HL-60 (cell line): Measurements from ENCODE around the gene MACIR.

Experiments used
- DNase-seq, 2 experiments: peaks; one replicate each; pipeline ENCODE4 v3.0.0-alpha.2; 2010 to 2020; ENCODE audit warnings: low read depth in 1 of 2, low spot score in 1 of 2
- H3K27ac ChIP-seq: fragments of 250-450 bp; sonication (Bioruptor Pico); replicated peaks from 2 replicates; pipeline ENCODE4 v1.5.1; 2020; ENCODE audit warnings: mild to moderate bottlenecking, moderate library complexity
- H3K27me3 ChIP-seq: fragments of 250-450 bp; sonication (Bioruptor Pico); 2 replicates; pipeline ENCODE4 v1.5.1; 2021; ENCODE audit warnings: mild to moderate bottlenecking, moderate library complexity; ENCODE audit not compliant: insufficient read depth, poor library complexity, severe bottlenecking
- H3K4me3 ChIP-seq: replicated peaks from 2 replicates; pipeline ENCODE4 v1.5.1; 2011; ENCODE audit warnings: mild to moderate bottlenecking, control low read depth, low read length; ENCODE audit not compliant: insufficient read depth
- CTCF ChIP-seq: IDR thresholded peaks from one replicate; pipeline ENCODE4 v1.5.1; 2011; ENCODE audit warnings: low read length, control low read depth, inconsistent platforms; ENCODE audit not compliant: insufficient read depth
- GABPA ChIP-seq: IDR thresholded peaks from 2 replicates; pipeline ENCODE4 v1.6.1; 2012; ENCODE audit warnings: low read depth
- POLR2AphosphoS5 ChIP-seq: IDR thresholded peaks from 2 replicates; pipeline ENCODE4 v1.6.1; 2012; ENCODE audit warnings: low read depth
- REST ChIP-seq: IDR thresholded peaks from 2 replicates; pipeline ENCODE4 v1.6.1; 2012; ENCODE audit warnings: low read depth; ENCODE audit not compliant: insufficient replicate concordance
- SPI1 ChIP-seq: IDR thresholded peaks from 2 replicates; pipeline ENCODE4 v1.6.1; 2012; ENCODE audit warnings: low read depth, mild to moderate bottlenecking, borderline replicate concordance

MACIR gene

GRCh38 chr5:103256178-103256577 is 2.4 kb upstream of the MACIR start:
- Histone ChIP-seq H3K27ac (no peak overlapping the region), H3K4me3 (no peak overlapping the region), H3K27me3 (no peaks in the 10 kb centered on the region)
- TF ChIP-seq GABPA (no peak), REST (no peak), CTCF (no peak)
- no peak for DNase-seq

- no peaks in the 10 kb centered on the region for H3K27me3 ChIP-seq
- peak overlapping the region; percentile 91 for H3K27ac ChIP-seq
- peak in 1 of 2 experiments; percentile 40 for DNase-seq
- H3K4me3 ChIP-seq = peak overlapping the region; percentile 70
- TF ChIP-seq REST = no peak
- TF ChIP-seq CTCF = no peak
- TF ChIP-seq GABPA = no peak
- TF ChIP-seq SPI1 = no peak
- TF ChIP-seq POLR2AphosphoS5 = no peak
These were observed 568 bp downstream of the MACIR start for GRCh38 chr5:103258957-103259704.

GRCh38 chr5:103259705-103260355 is 1.3 kb downstream of the MACIR start:
- H3K27ac ChIP-seq = peak overlapping the region; percentile 91
- H3K27me3 ChIP-seq = no peaks in the 10 kb centered on the region
- no peak for TF ChIP-seq SPI1
- no peak; the same call in 1 of the 2 replicates for TF ChIP-seq POLR2AphosphoS5
- no peak for TF ChIP-seq CTCF
- TF ChIP-seq REST = no peak
- DNase-seq = no peak
- peak overlapping the region; percentile 70 for H3K4me3 ChIP-seq
